D721Med (cell line): ENCODE results near the gene ABCA5.

ENCODE experiments used
- DNase-seq: peaks from one replicate; pipeline ENCODE4 v3.0.0; 2011; ENCODE audit warnings: low spot score; ENCODE audit not compliant: insufficient read length
- FAIRE-seq: peaks from 2 replicates; lab custom pipeline; 2011; peaks lifted over from hg19 to GRCh38; lab: Jason Lieb, UNC
- CTCF ChIP-seq: IDR thresholded peaks from 2 replicates; pipeline ENCODE4 v1.5.1; 2012; ENCODE audit warnings: mild to moderate bottlenecking, control low read depth; ENCODE audit not compliant: insufficient read depth; ENCODE audit errors: missing control alignments

ABCA5 gene

DNA sequence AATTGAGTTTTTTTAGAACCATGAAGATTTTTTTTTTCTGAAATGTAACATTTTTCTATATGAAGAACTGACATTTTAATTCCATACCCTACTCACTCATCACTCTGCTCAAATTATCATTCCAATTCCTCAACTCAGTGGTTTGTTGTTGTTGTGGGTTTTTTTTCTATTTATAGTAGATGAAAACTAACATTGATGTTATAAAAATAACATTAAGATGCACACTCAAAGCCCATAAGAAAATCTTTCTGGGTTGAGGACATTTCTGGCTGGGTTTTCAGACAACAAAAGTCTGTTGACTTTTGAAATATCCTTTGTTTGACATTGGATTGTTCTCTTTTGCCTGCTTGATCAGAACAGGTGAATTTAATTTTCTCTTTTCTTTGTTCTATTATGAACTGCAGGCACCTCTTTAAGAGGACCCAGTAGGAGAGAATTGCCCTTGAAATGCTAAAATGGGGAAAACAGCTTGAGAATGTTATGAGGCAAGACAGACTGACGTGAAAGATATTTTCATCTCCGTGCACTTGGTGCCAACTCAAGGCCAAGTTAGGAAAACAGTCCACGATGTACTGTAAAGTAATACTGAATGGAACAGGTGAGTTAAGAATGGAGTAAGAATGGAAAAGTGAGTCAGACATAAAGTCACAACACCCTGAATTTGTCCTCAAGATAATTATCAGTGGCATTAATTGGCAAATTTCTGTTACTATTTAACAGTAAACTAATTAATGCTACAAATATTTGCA lies 16.1 kb upstream of the ABCA5 start:
- FAIRE-seq (no peak), DNase-seq (no peak)
- TF ChIP-seq CTCF: no peak

GRCh38 chr17:69339937-69340336 lies 13.0 kb upstream of the ABCA5 start:
- no peak for TF ChIP-seq CTCF
- DNase-seq (no peak), FAIRE-seq (no peak)

DNA sequence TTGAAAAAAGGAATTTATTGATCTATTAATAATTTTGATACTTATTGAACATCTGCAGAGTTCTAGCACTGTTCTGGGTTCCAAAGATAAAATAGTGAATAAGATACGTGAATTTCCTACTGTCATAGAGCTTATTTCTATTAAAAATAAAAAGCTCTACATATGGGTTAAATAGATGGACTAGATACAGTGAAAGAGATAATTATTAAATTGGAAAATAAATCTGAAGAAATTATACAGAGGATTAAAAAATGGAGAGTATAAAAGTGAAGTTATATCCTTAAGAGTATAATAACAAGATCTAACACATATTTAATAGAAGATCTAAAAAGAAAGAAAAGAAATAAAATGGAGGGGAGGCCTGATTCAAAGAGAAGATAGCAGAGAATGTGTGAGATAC lies 10.1 kb upstream of the ABCA5 start:
- FAIRE-seq: no peak
- no peak for DNase-seq
- no peak for TF ChIP-seq CTCF

DNA sequence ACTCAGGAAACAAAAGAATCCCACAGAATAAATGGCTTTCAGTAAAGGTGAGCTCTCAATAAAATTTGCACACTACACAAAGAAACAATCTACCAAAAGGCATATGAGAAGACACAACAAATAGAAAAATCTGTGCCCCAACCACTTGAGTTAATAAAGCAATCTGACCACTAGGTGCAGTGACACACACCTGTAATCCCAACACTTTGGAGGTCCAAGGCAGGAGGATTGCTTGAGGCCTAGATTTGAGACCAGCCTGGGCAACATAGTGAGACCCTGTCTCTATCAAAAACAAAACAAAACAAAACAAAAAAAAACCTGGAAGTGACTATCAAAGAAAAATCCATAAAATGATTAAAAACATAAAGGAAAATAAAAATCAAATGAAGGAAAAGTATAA lies 9.6 kb upstream of the ABCA5 start:
- DNase-seq: no peak
- FAIRE-seq: no peak
- TF ChIP-seq CTCF: no peak

DNA sequence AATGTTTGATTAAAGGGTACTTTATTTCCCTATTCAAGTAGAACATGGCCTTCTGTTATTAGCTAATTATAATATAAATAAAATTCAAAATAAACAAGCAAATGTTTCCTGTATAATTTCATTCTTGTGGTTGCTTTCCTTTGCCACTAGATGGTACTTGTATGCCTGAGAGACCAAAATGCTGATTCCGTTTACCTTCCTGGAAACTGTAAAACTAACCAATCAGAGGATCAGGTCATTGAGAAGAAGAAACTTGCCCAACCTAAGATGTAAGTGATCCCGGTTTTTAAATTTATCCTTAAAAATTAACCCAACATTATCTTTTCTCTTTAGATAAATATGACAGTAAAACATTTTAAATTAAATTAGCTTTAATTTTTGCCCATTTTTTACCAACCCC lies 8.1 kb upstream of the ABCA5 start:
- DNase-seq (no peak), FAIRE-seq (no peak)
- TF ChIP-seq CTCF: peak; percentile 29

DNA sequence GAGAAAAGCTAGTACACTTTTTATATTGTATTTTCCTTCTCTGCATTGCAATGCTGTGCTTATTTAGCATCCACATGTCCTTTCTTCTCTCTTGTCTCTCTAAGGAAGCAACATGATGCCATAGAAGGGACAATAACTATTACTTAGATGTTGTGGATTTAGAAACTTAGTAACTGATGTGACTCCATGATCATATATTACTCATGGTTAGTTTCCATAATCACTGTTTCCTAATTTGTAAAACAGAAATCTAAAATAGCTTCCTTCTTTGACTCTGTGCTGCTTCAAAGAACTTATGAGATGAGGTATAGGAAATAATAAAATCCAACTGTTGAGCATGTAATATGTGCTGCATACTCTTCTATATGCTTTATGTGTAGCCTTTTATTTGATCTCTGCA lies 6.6 kb upstream of the ABCA5 start:
- DNase-seq: no peak
- no peak for TF ChIP-seq CTCF
- FAIRE-seq: no peak

GRCh38 chr17:69331756-69332155 lies 4.8 kb upstream of the ABCA5 start:
- FAIRE-seq: no peak
- TF ChIP-seq CTCF: no peak
- no peak for DNase-seq
